CD14-positive monocyte (primary cell): ENCODE measurements around the gene STXBP2. TPM values are rescaled to one million over a fixed set of nuclear protein-coding genes. Genes with fewer than 3 reads are reported as not detected.

Source experiments
- DNase-seq, 3 donors: peaks; one replicate each; pipeline ENCODE4 v3.0.0-alpha.2; 2011 to 2022
- H2AFZ ChIP-seq: 2 replicates; pipeline ENCODE4 v1.6.0; 2012; ENCODE audit warnings: mild to moderate bottlenecking, low read depth, low read length, inconsistent platforms; ENCODE audit not compliant: insufficient read depth, poor library complexity, severe bottlenecking
- H3K27ac ChIP-seq, 2 donors: 1 replicate in 1 of 2; 2 replicates in 1 of 2; pipeline ENCODE4 v1.5.1; 2012 to 2013; ENCODE audit warnings: low read length in 2 of 2, control low read depth in 1 of 2, inconsistent platforms in 1 of 2, low read depth in 1 of 2, mild to moderate bottlenecking in 1 of 2
- H3K27me3 ChIP-seq, 2 donors: one replicate each; pipeline versions ENCODE4 v1.6.0 to v1.6.1; 2011 to 2013; ENCODE audit warnings: low read length in 2 of 2; ENCODE audit not compliant: control insufficient read depth in 2 of 2, insufficient read depth in 2 of 2
- H3K36me3 ChIP-seq, 2 donors: replicated peaks in 1 of 2; 1 replicate in 1 of 2; 2 replicates in 1 of 2; pipeline versions ENCODE4 v1.5.1 to v1.6.1; 2012 to 2013; ENCODE audit warnings: low read length in 2 of 2, control low read depth in 1 of 2, inconsistent platforms in 1 of 2, mild to moderate bottlenecking in 1 of 2; ENCODE audit not compliant: insufficient read depth in 2 of 2, control insufficient read depth in 1 of 2
- H3K4me1 ChIP-seq, 2 donors: 1 replicate in 1 of 2; 2 replicates in 1 of 2; pipeline versions ENCODE4 v1.5.1 to v1.6.1; 2012 to 2013; ENCODE audit warnings: low read length in 2 of 2, control low read depth in 1 of 2, inconsistent platforms in 1 of 2, mild to moderate bottlenecking in 1 of 2, moderate library complexity in 1 of 2; ENCODE audit not compliant: insufficient read depth in 2 of 2, control insufficient read depth in 1 of 2
- H3K4me2 ChIP-seq: replicated peaks from 2 replicates; pipeline ENCODE3; 2012; ENCODE audit warnings: low read length, moderate library complexity, mild to moderate bottlenecking; ENCODE audit not compliant: poor library complexity, severe bottlenecking; ENCODE audit errors: extremely low read depth
- H3K4me3 ChIP-seq, 3 experiments: fragments of 200-600 bp in 1 of 3; sonication (generic) in 1 of 3; replicated peaks in 1 of 3; 1 replicate in 2 of 3; 2 replicates in 1 of 3; pipeline ENCODE4 v1.5.1; 2011 to 2013; ENCODE audit warnings: low read length in 3 of 3, mild to moderate bottlenecking in 3 of 3, control low read depth in 2 of 3, low read depth in 2 of 3, inconsistent platforms in 1 of 3, moderate library complexity in 1 of 3
- H3K79me2 ChIP-seq: 2 replicates; pipeline ENCODE4 v1.6.0; 2012; ENCODE audit warnings: mild to moderate bottlenecking, control low read depth, inconsistent platforms, low read length, moderate library complexity; ENCODE audit not compliant: insufficient read depth
- H3K9ac ChIP-seq: 2 replicates; pipeline ENCODE4 v1.6.0; 2017; ENCODE audit warnings: low read length, mild to moderate bottlenecking; ENCODE audit not compliant: insufficient read depth, poor library complexity, severe bottlenecking
- H3K9me3 ChIP-seq, 2 donors: replicated peaks in 1 of 2; 1 replicate in 1 of 2; 2 replicates in 1 of 2; pipeline versions ENCODE4 v1.5.1 to v1.6.1; 2012 to 2013; ENCODE audit warnings: low read length in 2 of 2, control low read depth in 1 of 2; ENCODE audit not compliant: control insufficient read depth in 1 of 2, insufficient read depth in 1 of 2
- H4K20me1 ChIP-seq: 2 replicates; pipeline ENCODE4 v1.6.0; 2012; ENCODE audit warnings: mild to moderate bottlenecking, low read length, control low read depth, moderate library complexity; ENCODE audit not compliant: insufficient read depth
- H3K27ac Mint-ChIP-seq, 7 donors: one replicate each; pipeline ENCODE4 v1.8.0; 2020; ENCODE audit warnings: mild to moderate bottlenecking in 7 of 7, mixed read lengths in 7 of 7, moderate library complexity in 6 of 7, inconsistent platforms in 2 of 7
- H3K27me3 Mint-ChIP-seq, 3 donors: one replicate each; pipeline ENCODE4 v1.8.0; 2021 to 2022; ENCODE audit warnings: low read depth in 3 of 3, mild to moderate bottlenecking in 3 of 3, mixed read lengths in 3 of 3, moderate library complexity in 3 of 3, inconsistent platforms in 1 of 3
- H3K36me3 Mint-ChIP-seq, 2 donors: one replicate each; pipeline ENCODE4 v1.8.0; 2020; ENCODE audit warnings: mixed read lengths in 2 of 2, inconsistent platforms in 1 of 2, mild to moderate bottlenecking in 1 of 2
- H3K4me1 Mint-ChIP-seq: one replicate; pipeline ENCODE4 v1.8.0; 2020; ENCODE audit warnings: mild to moderate bottlenecking, mixed read lengths
- H3K4me3 Mint-ChIP-seq, 2 donors: one replicate each; pipeline ENCODE4 v1.8.0; 2020; ENCODE audit warnings: mild to moderate bottlenecking in 2 of 2, mixed read lengths in 2 of 2, moderate library complexity in 1 of 2
- H3K9me3 Mint-ChIP-seq, 7 donors: one replicate each; pipeline ENCODE4 v1.8.0; 2020 to 2022; ENCODE audit warnings: mixed read lengths in 7 of 7, mild to moderate bottlenecking in 6 of 7, moderate library complexity in 6 of 7, inconsistent platforms in 2 of 7
- WGBS: methylation state at CpG from one replicate; pipeline ENCODE4 v1.1.5; 2013; ENCODE audit warnings: missing lambda C conversion rate; ENCODE audit not compliant: insufficient coverage; 5-methylcytosine and 5-hydroxymethylcytosine counted together
- intact Hi-C, 2 donors: fragments of 100-400 bp; cut with micrococcal nuclease; formaldehyde crosslinking; loops; one replicate each; pipeline versions ENCODE4 v1.15.0 to v1.15.1; 2023
- polyA plus RNA-seq, 3 donors: library from polyadenylated mRNA; depleted of rRNA in 1 of 3; unstranded in 2 of 3; stranded (reverse) in 1 of 3; fragments of 300-500 nt in 2 of 3; fragments of >200 nt in 1 of 3; fragmentation: Illumina TruSeq in 2 of 3; gene quantifications; 1 replicate in 2 of 3; 2 replicates in 1 of 3; pipeline ENCODE4 v1.2.3, GENCODE V29; 2012 to 2021
- TF ChIP-seq, protein P1 (sequence below): fragments of 200-600 bp; IDR thresholded peaks from one replicate; pipeline ENCODE4 v1.8.0; 2022; ENCODE audit warnings: antibody characterized with exemption, mild to moderate bottlenecking

The STXBP2 gene
- polyA plus RNA-seq, 3 donors, result 249 to 846 (median 327) TPM

DNA sequence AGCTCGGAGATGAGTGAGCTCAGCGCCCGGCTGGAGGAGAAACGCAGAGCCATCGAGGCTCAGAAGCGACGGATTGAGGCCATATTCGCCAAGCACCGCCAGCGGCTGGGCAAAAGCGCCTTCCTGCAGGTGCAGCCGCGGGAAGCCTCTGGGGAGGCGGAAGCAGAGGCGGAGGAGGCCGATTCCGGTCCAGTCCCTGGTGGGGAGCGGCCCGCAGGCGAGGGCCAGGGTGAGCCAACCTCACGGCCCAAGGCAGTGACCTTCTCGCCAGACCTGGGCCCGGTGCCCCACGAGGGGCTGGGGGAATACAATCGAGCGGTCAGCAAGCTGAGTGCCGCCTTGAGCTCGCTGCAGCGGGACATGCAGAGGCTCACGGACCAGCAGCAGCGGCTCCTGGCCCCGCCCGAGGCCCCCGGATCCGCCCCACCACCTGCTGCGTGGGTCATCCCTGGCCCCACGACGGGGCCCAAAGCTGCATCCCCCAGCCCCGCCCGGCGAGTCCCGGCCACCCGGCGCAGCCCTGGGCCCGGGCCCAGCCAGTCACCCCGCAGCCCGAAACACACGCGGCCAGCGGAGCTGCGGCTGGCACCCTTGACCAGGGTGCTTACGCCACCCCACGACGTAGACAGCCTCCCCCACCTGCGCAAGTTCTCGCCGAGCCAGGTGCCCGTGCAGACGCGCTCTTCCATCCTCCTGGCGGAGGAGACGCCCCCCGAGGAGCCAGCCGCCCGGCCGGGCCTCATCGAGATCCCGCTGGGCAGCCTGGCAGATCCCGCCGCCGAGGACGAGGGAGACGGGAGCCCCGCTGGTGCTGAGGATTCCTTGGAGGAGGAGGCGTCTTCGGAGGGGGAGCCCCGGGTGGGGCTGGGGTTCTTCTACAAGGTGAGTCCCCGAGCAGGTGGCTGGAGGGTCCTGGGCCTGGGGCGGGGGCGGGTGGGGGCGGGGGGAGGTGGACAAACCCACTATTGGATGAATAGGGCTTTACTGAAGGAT, 24.3 kb upstream of the STXBP2 start:
- TF ChIP-seq, protein P1, sequence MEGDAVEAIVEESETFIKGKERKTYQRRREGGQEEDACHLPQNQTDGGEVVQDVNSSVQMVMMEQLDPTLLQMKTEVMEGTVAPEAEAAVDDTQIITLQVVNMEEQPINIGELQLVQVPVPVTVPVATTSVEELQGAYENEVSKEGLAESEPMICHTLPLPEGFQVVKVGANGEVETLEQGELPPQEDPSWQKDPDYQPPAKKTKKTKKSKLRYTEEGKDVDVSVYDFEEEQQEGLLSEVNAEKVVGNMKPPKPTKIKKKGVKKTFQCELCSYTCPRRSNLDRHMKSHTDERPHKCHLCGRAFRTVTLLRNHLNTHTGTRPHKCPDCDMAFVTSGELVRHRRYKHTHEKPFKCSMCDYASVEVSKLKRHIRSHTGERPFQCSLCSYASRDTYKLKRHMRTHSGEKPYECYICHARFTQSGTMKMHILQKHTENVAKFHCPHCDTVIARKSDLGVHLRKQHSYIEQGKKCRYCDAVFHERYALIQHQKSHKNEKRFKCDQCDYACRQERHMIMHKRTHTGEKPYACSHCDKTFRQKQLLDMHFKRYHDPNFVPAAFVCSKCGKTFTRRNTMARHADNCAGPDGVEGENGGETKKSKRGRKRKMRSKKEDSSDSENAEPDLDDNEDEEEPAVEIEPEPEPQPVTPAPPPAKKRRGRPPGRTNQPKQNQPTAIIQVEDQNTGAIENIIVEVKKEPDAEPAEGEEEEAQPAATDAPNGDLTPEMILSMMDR, result no peak
- Histone ChIP-seq H3K4me1 (peaks cover 0 to 5% of the 10 kb centered on the region in 2 donors), H3K27ac (no peak overlapping the region), H3K9me3 (no peaks in the 10 kb centered on the region), H3K79me2 (no peaks in the 10 kb centered on the region), H3K36me3 (no peaks in the 10 kb centered on the region), H3K9ac (no peak overlapping the region), H3K4me3 (no peak overlapping the region), H3K4me2 (no peak overlapping the region), H4K20me1 (no peaks in the 10 kb centered on the region), H2AFZ (no peak overlapping the region), H3K27me3 (no peaks in the 10 kb centered on the region)
- intact Hi-C loops, result no loop called here
- Mint-ChIP-seq H3K36me3 (peaks cover 4 to 6% of the 10 kb centered on the region in 2 donors), H3K27me3 (peaks cover 0 to 4% (median 2%) of the 10 kb centered on the region in 3 donors), H3K9me3 (peaks cover 0 to 3% (median 0%) of the 10 kb centered on the region in 7 donors), H3K4me3 (no peak overlapping the region), H3K27ac (no peak overlapping the region), H3K4me1 (peaks cover 7% of the 10 kb centered on the region)
- DNase-seq, result no peak
- 95% methylated on average over 66 of the region's 81 CpGs for WGBS

DNA sequence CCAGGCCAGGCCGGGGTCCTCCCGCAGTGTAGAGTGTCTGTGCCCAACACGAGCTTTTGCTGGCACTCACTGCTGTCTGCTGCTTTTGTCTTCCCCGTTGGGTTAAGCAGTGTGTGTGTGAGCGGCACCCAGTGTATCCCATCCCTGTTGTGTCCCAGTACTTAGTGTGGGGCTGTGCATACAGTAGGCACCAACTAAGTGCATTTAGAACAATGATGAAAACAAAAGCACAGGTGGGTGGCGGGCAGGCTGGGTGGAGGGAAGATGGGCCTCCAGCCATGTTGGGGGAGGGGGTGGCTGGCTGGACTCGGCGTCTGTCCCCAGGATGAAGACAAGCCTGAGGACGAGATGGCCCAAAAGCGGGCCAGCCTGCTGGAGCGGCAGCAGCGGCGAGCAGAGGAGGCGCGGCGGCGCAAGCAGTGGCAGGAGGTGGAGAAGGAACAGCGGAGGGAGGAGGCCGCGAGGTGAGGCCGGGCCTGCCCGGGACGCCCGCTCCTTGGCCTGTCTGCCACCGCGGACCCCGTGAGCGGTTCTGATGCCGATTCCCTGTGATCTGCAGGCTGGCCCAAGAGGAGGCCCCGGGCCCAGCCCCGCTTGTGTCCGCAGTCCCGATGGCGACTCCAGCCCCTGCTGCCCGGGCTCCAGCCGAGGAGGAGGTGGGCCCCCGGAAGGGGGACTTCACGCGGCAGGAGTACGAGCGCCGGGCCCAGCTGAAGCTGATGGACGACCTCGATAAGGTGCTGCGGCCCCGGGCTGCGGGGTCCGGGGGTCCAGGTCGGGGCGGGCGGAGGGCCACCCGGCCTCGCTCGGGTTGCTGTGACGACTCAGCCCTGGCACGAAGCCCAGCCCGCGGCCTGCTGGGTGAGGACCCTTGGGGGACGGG, 21.8 kb upstream of the STXBP2 start:
- Histone ChIP-seq H3K4me1 (peaks cover 0 to 14% of the 10 kb centered on the region in 2 donors), H3K27me3 (no peaks in the 10 kb centered on the region), H3K79me2 (no peaks in the 10 kb centered on the region), H3K9ac (no peak overlapping the region), H4K20me1 (no peaks in the 10 kb centered on the region), H3K9me3 (no peaks in the 10 kb centered on the region), H3K4me3 (no peak overlapping the region), H2AFZ (no peak overlapping the region), H3K36me3 (peaks cover 10 to 20% of the 10 kb centered on the region in 2 donors), H3K4me2 (no peak overlapping the region), H3K27ac (no peak overlapping the region)
- TF ChIP-seq, protein P1, result no peak
- DNase-seq, result no peak
- WGBS, result 97% methylated on average over 32 of the region's 59 CpGs
- H3K36me3 Mint-ChIP-seq, result peaks cover 22 to 26% of the 10 kb centered on the region in 2 donors
- no peak overlapping the region for H3K4me3 Mint-ChIP-seq
- intact Hi-C loops, result no loop called here
- peaks cover 0 to 7% (median 0%) of the 10 kb centered on the region in 7 donors for H3K9me3 Mint-ChIP-seq
- H3K27me3 Mint-ChIP-seq, result peaks cover 2 to 4% (median 2%) of the 10 kb centered on the region in 3 donors
- H3K27ac Mint-ChIP-seq, result no peak overlapping the region
- peaks cover 17% of the 10 kb centered on the region for H3K4me1 Mint-ChIP-seq
